Esophagus squamous epithelium (tissue), 4 donors: ENCODE measurements around the gene CST3.

Experiments
- CTCF ChIP-seq, 6 experiments: fragments of 450-650 bp in 4 of 6; fragments of 200-600 bp in 2 of 6; sonication (generic) in 2 of 6; IDR thresholded peaks; one replicate each; pipeline ENCODE4 v1.5.1; 2016 to 2019; ENCODE audit warnings: antibody characterized with exemption in 6 of 6, mild to moderate bottlenecking in 4 of 6, moderate library complexity in 4 of 6
- POLR2A ChIP-seq, 4 donors: fragments of 450-650 bp; IDR thresholded peaks; one replicate each; pipeline ENCODE4 v1.6.1; 2017; ENCODE audit warnings: antibody characterized with exemption in 4 of 4, mild to moderate bottlenecking in 4 of 4, moderate library complexity in 3 of 4

- TF ChIP-seq CTCF (IDR thresholded peaks at IDR 0.05) (no peak), POLR2A (IDR thresholded peaks at IDR 0.05) (no peak)
Observed at GRCh38 chr20:23669866-23670265, 32.1 kb upstream of the CST3 start.
